A549 treated with Hydrocortisone at 1 μM for 4 hours (cell line): ENCODE results near the gene LILRB5. TPM values are rescaled to one million over a fixed set of nuclear protein-coding genes. Genes with fewer than 3 reads are reported as not detected.

Source experiments
- total RNA-seq: library from RNA; stranded (reverse); fragments of 200-300 nt; extraction: Qiagen RNA extraction; gene quantifications from 5 replicates; pipeline ENCODE4 v1.2.3, GENCODE V29; 2022

LILRB5 gene
- total RNA-seq: 0.05 TPM in 2 of 5 replicates, not detected in the others

DNA sequence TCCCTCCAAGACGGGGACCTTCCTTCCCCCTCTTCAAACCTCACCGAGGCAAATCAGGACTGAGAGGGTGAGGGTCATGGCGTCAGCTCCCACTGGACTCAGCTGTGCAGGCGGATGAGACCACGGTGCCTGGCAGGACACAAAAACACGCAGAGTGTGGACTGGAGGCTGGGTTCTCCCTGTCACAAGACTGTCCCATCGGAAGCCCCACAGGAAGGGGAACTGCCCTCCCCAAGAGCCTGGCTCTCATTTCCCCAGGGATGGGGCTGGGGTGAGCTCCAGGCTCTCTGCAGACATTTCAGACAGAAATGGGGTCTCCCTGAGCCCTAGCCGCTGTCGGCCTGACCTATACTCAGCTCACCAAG lies at the start of gene LILRB5:
TSS of gene LILRB5 (minus strand) at position 158 of the 365 bp plus-strand sequence. CDS start at position 78, 80 bp downstream.

DNA sequence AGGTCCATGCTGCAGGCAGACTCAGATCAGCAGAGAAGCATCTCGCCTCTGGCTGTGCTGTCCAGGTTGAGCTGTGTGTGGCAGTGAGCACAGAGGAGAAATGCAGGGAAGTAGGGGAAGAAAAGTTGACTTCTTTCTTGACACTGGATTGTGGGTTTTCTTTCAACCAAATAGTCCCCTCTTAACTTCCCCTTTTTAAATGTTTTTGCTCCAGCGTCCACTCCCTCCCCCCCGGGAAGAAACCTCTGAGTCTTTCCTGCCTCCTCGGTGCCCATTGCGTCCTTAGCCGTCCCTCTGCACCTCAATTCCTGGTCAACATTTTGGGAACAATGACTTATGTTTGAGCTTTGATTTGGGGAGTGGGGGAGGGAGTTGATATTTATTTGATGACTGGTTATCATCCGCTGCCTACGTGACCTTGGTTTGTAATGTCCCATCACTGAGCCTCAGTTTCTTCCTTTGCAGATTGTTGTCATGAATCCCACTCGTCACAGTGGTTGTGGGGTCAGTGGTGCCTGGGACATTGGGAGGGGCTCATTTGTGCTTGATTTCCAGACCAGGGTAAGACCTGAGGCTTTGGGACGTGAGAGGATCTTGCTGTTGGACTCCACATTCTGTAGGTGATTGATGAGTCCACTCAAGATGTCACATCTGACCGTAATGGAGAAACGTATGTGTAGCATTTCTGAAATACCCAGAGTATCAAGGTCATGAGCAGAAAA lies 24.1 kb upstream of the LILRB5 start, which contains the start of gene LILRB2:
TSS of gene LILRB2 (minus strand) at position 104 of the 722 bp plus-strand sequence. CDS start 614 bp downstream, outside the sequence.

GRCh38 chr19:54242646-54243045 lies 14.4 kb downstream of the LILRB5 start, which contains the start of gene LILRA6:
Gene LILRA6 (minus strand): TSS chr19:54242790.

GRCh38 chr19:54222474-54223276 lies 34.4 kb downstream of the LILRB5 start, which contains the start of gene LILRB3:
Gene LILRB3 (minus strand): TSS chr19:54223007. CDS start chr19:54222976, 31 bp downstream.

Other genes with a start within 250 kb of the LILRB5 start
- 0.60 to 1.2 TPM (median 0.73 TPM) in 4 of 5 replicates, not detected in the other for gene VSTM1, start 193.4 kb downstream of the LILRB5 start, total RNA-seq
- not detected in 5 replicates for gene TARM1, start 175.9 kb downstream of the LILRB5 start, total RNA-seq
- gene OSCAR, start 156.5 kb downstream of the LILRB5 start, total RNA-seq: 0.20 to 0.41 TPM (median 0.27 TPM) in 5 replicates
- 140 to 263 TPM (median 231 TPM) in 5 replicates for gene NDUFA3, start 154.4 kb downstream of the LILRB5 start, total RNA-seq
- gene TFPT, start 141.6 kb downstream of the LILRB5 start, total RNA-seq: 18.6 to 23.8 TPM (median 19.8 TPM) in 5 replicates
- 105 to 119 TPM (median 114 TPM) in 5 replicates for gene PRPF31, start 141.5 kb downstream of the LILRB5 start, total RNA-seq
- 50.5 to 63.8 TPM (median 58.1 TPM) in 5 replicates for gene CNOT3, start 119.5 kb downstream of the LILRB5 start, total RNA-seq
- 7.5 to 8.5 TPM (median 7.9 TPM) in 5 replicates for gene LENG1, start 97.6 kb downstream of the LILRB5 start, total RNA-seq
- 0.73 to 1.5 TPM (median 1.1 TPM) in 5 replicates for gene TMC4, start 84.1 kb downstream of the LILRB5 start, total RNA-seq
- gene MBOAT7, start 67.7 kb downstream of the LILRB5 start, total RNA-seq: 133 to 153 TPM (median 146 TPM) in 5 replicates
- gene TSEN34, start 66.0 kb downstream of the LILRB5 start, total RNA-seq: 77.0 to 127 TPM (median 122 TPM) in 5 replicates
- 2,122 to 2,593 TPM (median 2,171 TPM) in 5 replicates for gene RPS9, start 56.4 kb downstream of the LILRB5 start, total RNA-seq
- 0.14 to 0.38 TPM (median 0.30 TPM) in 5 replicates for gene LILRB3, start 34.3 kb downstream of the LILRB5 start, total RNA-seq
- 0.08 TPM in 1 of 5 replicates, not detected in the others for gene LILRA6, start 14.5 kb downstream of the LILRB5 start, total RNA-seq
- 0.06 to 0.22 TPM (median 0.08 TPM) in 3 of 5 replicates, not detected in the others for gene LILRB2, start 23.8 kb upstream of the LILRB5 start, total RNA-seq
- gene LILRA5, start 55.9 kb upstream of the LILRB5 start, total RNA-seq: 0.09 TPM in 1 of 5 replicates, not detected in the others
- gene LILRA4, start 81.9 kb upstream of the LILRB5 start, total RNA-seq: not detected in 5 replicates
- not detected in 5 replicates for gene LAIR1, start 107.7 kb upstream of the LILRB5 start, total RNA-seq
- 0.09 to 0.31 TPM (median 0.16 TPM) in 5 replicates for gene TTYH1, start 158.2 kb upstream of the LILRB5 start, total RNA-seq
- gene LENG8, start 191.9 kb upstream of the LILRB5 start, total RNA-seq: 84.3 to 121 TPM (median 105 TPM) in 5 replicates
- 4.7 to 7.9 TPM (median 6.6 TPM) in 5 replicates for gene LENG9, start 206.5 kb upstream of the LILRB5 start, total RNA-seq
- gene CDC42EP5, start 216.0 kb upstream of the LILRB5 start, total RNA-seq: 0.38 TPM in 1 of 5 replicates, not detected in the others
- not detected in 5 replicates for gene LAIR2, start 245.6 kb upstream of the LILRB5 start, total RNA-seq